OCI-LY1 (cell line): ENCODE measurements around the gene NXN.

ENCODE experiments used
- EZH2 ChIP-seq: fragments of 200-600 bp; sonication (generic), shearing (Covaris generic); IDR thresholded peaks from 2 replicates; pipeline ENCODE4 v1.8.0; 2017; ENCODE audit warnings: borderline replicate concordance, mixed run types, mild to moderate bottlenecking, antibody characterized with exemption, low read length, moderate library complexity, mixed read lengths
- TF ChIP-seq, protein P1 (sequence below): fragments of 200-600 bp; sonication (generic), shearing (Covaris generic); IDR thresholded peaks from 2 replicates; pipeline ENCODE4 v1.5.1; 2017; ENCODE audit warnings: mild to moderate bottlenecking, antibody characterized with exemption, low read length, moderate library complexity, mixed read lengths

GRCh38 chr17:987931-988330 is 8.4 kb upstream of the NXN start:
- TF ChIP-seq, protein P1, sequence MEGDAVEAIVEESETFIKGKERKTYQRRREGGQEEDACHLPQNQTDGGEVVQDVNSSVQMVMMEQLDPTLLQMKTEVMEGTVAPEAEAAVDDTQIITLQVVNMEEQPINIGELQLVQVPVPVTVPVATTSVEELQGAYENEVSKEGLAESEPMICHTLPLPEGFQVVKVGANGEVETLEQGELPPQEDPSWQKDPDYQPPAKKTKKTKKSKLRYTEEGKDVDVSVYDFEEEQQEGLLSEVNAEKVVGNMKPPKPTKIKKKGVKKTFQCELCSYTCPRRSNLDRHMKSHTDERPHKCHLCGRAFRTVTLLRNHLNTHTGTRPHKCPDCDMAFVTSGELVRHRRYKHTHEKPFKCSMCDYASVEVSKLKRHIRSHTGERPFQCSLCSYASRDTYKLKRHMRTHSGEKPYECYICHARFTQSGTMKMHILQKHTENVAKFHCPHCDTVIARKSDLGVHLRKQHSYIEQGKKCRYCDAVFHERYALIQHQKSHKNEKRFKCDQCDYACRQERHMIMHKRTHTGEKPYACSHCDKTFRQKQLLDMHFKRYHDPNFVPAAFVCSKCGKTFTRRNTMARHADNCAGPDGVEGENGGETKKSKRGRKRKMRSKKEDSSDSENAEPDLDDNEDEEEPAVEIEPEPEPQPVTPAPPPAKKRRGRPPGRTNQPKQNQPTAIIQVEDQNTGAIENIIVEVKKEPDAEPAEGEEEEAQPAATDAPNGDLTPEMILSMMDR = no peak
- TF ChIP-seq EZH2 = no peak
